ENCODE results near the gene CHPF. TPM values are rescaled to one million over a fixed set of nuclear protein-coding genes. Genes with fewer than 3 reads are reported as not detected.

Gene CHPF
- total and polyA plus RNA-seq, 2 donors (not counting 3 experiments of a cell fraction or from before 2014, with no cell fraction given): 0.24 to 0.32 TPM

- intact Hi-C loops (cut with micrococcal nuclease) (no loop called here), dilution Hi-C loops (cut with MboI; ENCODE audit: extremely low pct_ligation_motif_present, low sequenced_read_pairs) (no loop called here)
- CTCF ChIA-PET: interaction anchor here (1.1 to 5.3 kb wide), 5 partner anchors 11 to 117 kb away, joined by 4 to 86 read pairs (median 67); partner anchors contain the start of gene GMPPA
- H3K9me1 ChIP-seq (replicated peaks; ENCODE audit: control insufficient read depth, extremely low read depth, insufficient read depth, low read length): no peaks in the 10 kb centered on the region
- H3K4me3 ChIP-seq (replicated peaks in 1 of 3; ENCODE audit: insufficient read depth in 1 of 3, low read depth in 1 of 3, low read length in 3 of 3): no peak overlapping the region
- no peaks in the 10 kb centered on the region for H3K4me1 ChIP-seq (ENCODE audit: control insufficient read depth, extremely low read depth, insufficient read depth, low read length)
- no peaks in the 10 kb centered on the region for H3K79me2 ChIP-seq (ENCODE audit: control insufficient read depth, insufficient read depth, low read length)
- no peak overlapping the region for H3K4me2 ChIP-seq (ENCODE audit: insufficient read depth, low read length)
- H4K20me1 ChIP-seq (replicated peaks; ENCODE audit: control insufficient read depth, extremely low read depth, insufficient read depth, low read length): no peaks in the 10 kb centered on the region
- DNase-seq (ENCODE audit: low read depth, low spot score): no peak
- H3K27me3 ChIP-seq (ENCODE audit: control insufficient read depth in 2 of 2, insufficient read depth in 2 of 2, low read length in 2 of 2): peaks cover 56 to 57% of the 10 kb centered on the region in 2 experiments
- TF ChIP-seq FOS (IDR thresholded peaks at IDR 0.05; ENCODE audit: borderline replicate concordance, insufficient read depth, low read length): no peak
- TF ChIP-seq POLR2AphosphoS5 (IDR thresholded peaks at IDR 0.05; ENCODE audit: insufficient read depth, low read depth, low read length): no peak
- no peak for TF ChIP-seq JUN (IDR thresholded peaks at IDR 0.05; ENCODE audit: borderline replicate concordance, insufficient read depth, insufficient read length, low read depth)
- no peak for TF ChIP-seq MAX (IDR thresholded peaks at IDR 0.05; ENCODE audit: insufficient read depth, insufficient read length)
- TF ChIP-seq GATA2 (IDR thresholded peaks at IDR 0.05; ENCODE audit: insufficient read depth, insufficient read length, low read depth, low read length): no peak
- no peak for TF ChIP-seq POLR2A (IDR thresholded peaks at IDR 0.05; ENCODE audit: low read depth, low read length)
- TF ChIP-seq MYC (IDR thresholded peaks at IDR 0.05; ENCODE audit: low read depth, low read length): no peak
- no peak for TF ChIP-seq CTCF (IDR thresholded peaks at IDR 0.05; ENCODE audit: extremely low read depth in 1 of 2, insufficient read depth in 1 of 2, low read depth in 1 of 2, low read length in 2 of 2)
- TF ChIP-seq EZH2 (IDR thresholded peaks at IDR 0.05; ENCODE audit: borderline replicate concordance, low read depth, low read length, severe bottlenecking): no peak
- POLR2A ChIA-PET: no interaction called here
- H3K27ac ChIP-seq (ENCODE audit: insufficient read depth, low read depth, low read length): no peak overlapping the region
- no peaks in the 10 kb centered on the region for H3K9me3 ChIP-seq (replicated peaks; ENCODE audit: control insufficient read depth, insufficient read depth, low read length)
- H2AFZ ChIP-seq (ENCODE audit: low read depth, low read length): no peak overlapping the region
- BruUV-seq (replicated peaks): no TSS peak
- FAIRE-seq: no peak
- H3K9ac ChIP-seq (replicated peaks; ENCODE audit: extremely low read depth, insufficient read depth, low read length): no peak overlapping the region
- no peaks in the 10 kb centered on the region for H3K36me3 ChIP-seq (ENCODE audit: control insufficient read depth in 2 of 2, extremely low read depth in 1 of 2, insufficient read depth in 2 of 2, low read length in 2 of 2)
Observed at GRCh38 chr2:219519526-219519916, 24.1 kb downstream of the CHPF start.
